ENCODE data around the gene PLSCR5.

The PLSCR5 gene

GRCh38 chr3:146539315-146539714 lies 65.8 kb downstream of the PLSCR5 start:
- in situ Hi-C loops (cut with MboI; ENCODE audit: low pct_unique_long_range_greater_than_20kb, low sequenced_read_pairs, unreplicated experiment), result no loop called here
- no peak for DNase-seq (ENCODE audit: low spot score)
- TF ChIP-seq CTCF (IDR thresholded peaks at IDR 0.05; ENCODE audit: extremely low read depth, insufficient read depth, missing control alignments), result no peak

- in situ Hi-C loops (cut with MboI; ENCODE audit: low pct_unique_long_range_greater_than_20kb, low sequenced_read_pairs, unreplicated experiment), result no loop called here
- TF ChIP-seq CTCF (IDR thresholded peaks at IDR 0.05; ENCODE audit: extremely low read depth, insufficient read depth, missing control alignments), result no peak
- no peak for DNase-seq (ENCODE audit: low spot score)
Measured at GRCh38 chr3:146537603-146538002, 67.5 kb downstream of the PLSCR5 start.

GRCh38 chr3:146536681-146537080 lies 68.5 kb downstream of the PLSCR5 start:
- no peak for DNase-seq (ENCODE audit: low spot score)
- TF ChIP-seq CTCF (IDR thresholded peaks at IDR 0.05; ENCODE audit: extremely low read depth, insufficient read depth, missing control alignments), result no peak
- in situ Hi-C loops (cut with MboI; ENCODE audit: low pct_unique_long_range_greater_than_20kb, low sequenced_read_pairs, unreplicated experiment), result no loop called here
